HL-60/S4 treated with phorbol 12-myristate 13-acetate at 8.2 ng/mL for 4 days and 3 days (cell line): Measurements from ENCODE around the gene SPAG9.

Experiments
- in situ Hi-C: fragments of 300-500 bp; cut with MboI; formaldehyde crosslinking; loops from 2 replicates; pipeline ENCODE4 v1.15.0; 2022; ENCODE audit warnings: low sequenced_read_pairs

Gene SPAG9

GRCh38 chr17:51050291-51051033, 70.2 kb downstream of the SPAG9 start:
- in situ Hi-C loops = no loop called here

GRCh38 chr17:51046514-51047384, 73.9 kb downstream of the SPAG9 start:
- in situ Hi-C loops = no loop called here

GRCh38 chr17:51046046-51046445, 74.6 kb downstream of the SPAG9 start:
- in situ Hi-C loops = no loop called here

- in situ Hi-C loops = no loop called here
Observed at GRCh38 chr17:51045621-51046020, 75.0 kb downstream of the SPAG9 start.

- in situ Hi-C loops = no loop called here
Observed at GRCh38 chr17:51044976-51045375, 75.7 kb downstream of the SPAG9 start.

- in situ Hi-C loops = no loop called here
Observed at GRCh38 chr17:51036084-51036483, 84.6 kb downstream of the SPAG9 start.

GRCh38 chr17:51035431-51035830, 85.2 kb downstream of the SPAG9 start:
- in situ Hi-C loops = no loop called here

- in situ Hi-C loops = no loop called here
Observed at GRCh38 chr17:51034800-51035199, 85.9 kb downstream of the SPAG9 start.

GRCh38 chr17:51032850-51033249, 87.8 kb downstream of the SPAG9 start:
- in situ Hi-C loops = no loop called here

GRCh38 chr17:51029568-51030463, 90.9 kb downstream of the SPAG9 start:
- in situ Hi-C loops = no loop called here

GRCh38 chr17:51029142-51029541, 91.5 kb downstream of the SPAG9 start:
- in situ Hi-C loops = no loop called here

GRCh38 chr17:51028176-51028863, 92.3 kb downstream of the SPAG9 start:
- in situ Hi-C loops = no loop called here

GRCh38 chr17:51018541-51018940, 102.1 kb downstream of the SPAG9 start:
- in situ Hi-C loops = loop anchor here (10.0 kb wide), 1 partner anchor 136 kb away; the partner anchor contains the start of gene NME1

GRCh38 chr17:51017270-51017669, 103.4 kb downstream of the SPAG9 start:
- in situ Hi-C loops = loop anchor here (10.0 kb wide), 1 partner anchor 138 kb away; the partner anchor contains the start of gene NME1

- in situ Hi-C loops = loop anchor here (10.0 kb wide), 1 partner anchor 139 kb away; the partner anchor contains the start of gene NME1
Observed at GRCh38 chr17:51016099-51016498, 104.6 kb downstream of the SPAG9 start.

GRCh38 chr17:51015145-51015558, 105.5 kb downstream of the SPAG9 start:
- in situ Hi-C loops = loop anchor here (10.0 kb wide), 1 partner anchor 140 kb away; the partner anchor contains the start of gene NME1

GRCh38 chr17:51014129-51014528, 106.5 kb downstream of the SPAG9 start:
- in situ Hi-C loops = loop anchor here (10.0 kb wide), 1 partner anchor 141 kb away; the partner anchor contains the start of gene NME1

- in situ Hi-C loops = loop anchor here (10.0 kb wide), 1 partner anchor 141 kb away; the partner anchor contains the start of gene NME1
Observed at GRCh38 chr17:51013322-51013721, 107.3 kb downstream of the SPAG9 start.

GRCh38 chr17:51012538-51012937, 108.1 kb downstream of the SPAG9 start:
- in situ Hi-C loops = loop anchor here (10.0 kb wide), 1 partner anchor 142 kb away; the partner anchor contains the start of gene NME1
